ENCODE measurements around the gene ARPP21. TPM values are rescaled to one million over a fixed set of nuclear protein-coding genes. Genes with fewer than 3 reads are reported as not detected.
"Not testable (repeated sequence)": the region's sequence is repeated elsewhere in the genome, so short reads cannot be mapped to it uniquely, and the experiment has no call there.

ARPP21 gene
- polyA plus RNA-seq (2013, experiment 1 of 2; ENCODE audit: insufficient read length): 0.59 TPM
- 7.2 TPM for polyA plus RNA-seq (2013, experiment 2 of 2; ENCODE audit: insufficient read length)

DNA sequence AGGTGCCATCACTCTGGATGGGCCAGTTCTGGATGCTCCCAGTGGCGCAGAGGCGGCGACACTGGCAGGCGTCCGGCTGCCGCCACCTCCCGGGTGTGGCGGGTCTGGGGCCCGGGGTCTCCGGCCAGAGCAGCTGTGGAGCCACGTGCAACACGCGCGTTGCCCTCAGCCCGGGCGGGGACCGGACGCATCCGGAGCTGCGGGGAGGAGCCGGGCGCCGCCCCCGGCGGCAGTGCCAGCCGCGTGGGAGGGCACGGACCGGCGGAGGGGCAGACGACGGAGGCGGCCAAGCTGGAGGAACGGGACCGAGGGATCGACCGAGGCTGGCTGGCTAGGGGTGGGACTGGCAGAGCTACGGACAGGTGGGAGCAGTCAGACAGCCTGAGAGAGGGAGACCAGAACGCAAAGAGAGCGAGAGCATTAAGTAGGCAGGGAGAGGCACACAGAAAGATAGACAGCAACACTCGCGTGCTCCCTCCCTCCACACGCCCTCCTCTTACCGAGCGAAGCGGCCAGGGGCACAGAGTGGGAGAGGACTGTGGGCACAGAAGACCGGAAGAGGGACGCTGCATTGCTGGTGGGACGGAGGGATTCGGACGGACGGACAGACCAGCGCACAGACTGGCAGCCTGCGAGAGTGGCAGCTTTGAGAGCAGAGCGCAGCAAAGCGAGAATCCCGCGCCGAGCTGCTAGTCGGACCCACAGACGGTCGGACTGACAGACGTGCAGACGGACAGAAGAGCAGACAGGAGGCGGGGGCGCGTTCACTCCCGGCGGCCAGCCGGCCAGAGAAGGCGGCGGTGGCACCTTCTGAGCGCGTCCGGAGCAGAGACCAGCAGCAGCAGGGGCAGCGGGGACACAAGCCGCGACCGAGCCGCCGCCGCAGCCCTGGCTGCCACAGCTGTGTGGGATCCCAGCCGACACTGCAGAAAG is at the start of gene ARPP21:
TSS of gene ARPP21 (plus strand) at position 272 of the 933 bp plus-strand sequence. CDS start 42,227 bp downstream, outside the sequence.
- no peak for DNase-seq

DNA sequence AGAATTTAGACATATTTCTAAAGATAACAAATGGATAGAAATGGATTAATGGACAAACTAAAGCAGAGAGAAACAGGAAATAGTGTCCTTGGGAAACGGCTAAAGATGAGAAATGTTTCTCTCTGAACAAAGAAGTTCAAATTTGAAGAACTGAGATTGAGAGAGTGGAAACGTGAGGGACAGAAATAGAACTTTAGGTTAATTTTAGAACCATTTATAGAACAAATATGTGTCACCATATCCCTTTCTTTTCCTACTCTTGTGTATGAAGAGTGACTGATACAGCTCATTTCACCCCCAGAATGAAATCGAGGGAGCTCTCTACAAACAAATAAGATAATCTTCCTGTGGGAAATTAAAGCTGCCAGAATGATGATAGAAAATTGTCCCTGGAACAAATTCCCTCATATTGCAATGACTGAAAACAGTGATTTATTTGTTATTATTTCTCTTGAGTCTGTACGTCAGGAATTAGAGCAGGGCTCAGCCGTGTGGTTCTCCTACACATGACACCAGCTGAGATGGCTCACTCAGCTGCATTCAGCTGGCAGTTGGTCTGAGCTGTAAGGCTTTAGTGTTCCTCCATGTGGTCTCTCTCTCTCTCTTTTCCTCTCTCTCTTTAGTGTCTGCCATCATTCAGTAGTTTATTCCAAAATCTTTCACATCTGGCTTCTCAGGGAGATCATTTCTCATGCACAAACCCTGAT is 46.6 kb upstream of the ARPP21 start:
- DNase-seq: no peak

DNA sequence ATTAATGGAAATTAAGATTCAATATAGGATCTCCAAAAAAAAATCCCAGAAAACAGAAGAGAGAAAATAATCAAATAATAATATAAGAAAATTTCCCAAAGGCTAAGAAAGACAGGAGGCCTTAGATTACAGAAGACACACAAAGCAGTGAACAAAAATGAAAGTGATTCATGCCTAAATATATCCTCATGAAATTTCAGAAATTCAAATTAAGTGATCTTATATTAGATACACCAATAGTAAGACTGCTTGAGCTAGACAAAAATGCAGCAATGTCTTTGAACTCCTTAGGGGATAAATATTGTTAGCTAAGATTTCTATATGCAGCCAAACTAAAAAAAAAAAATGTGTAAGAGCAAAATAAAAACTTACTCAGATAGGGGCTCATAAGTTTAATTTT is 44.6 kb upstream of the ARPP21 start:
- DNase-seq: no peak

DNA sequence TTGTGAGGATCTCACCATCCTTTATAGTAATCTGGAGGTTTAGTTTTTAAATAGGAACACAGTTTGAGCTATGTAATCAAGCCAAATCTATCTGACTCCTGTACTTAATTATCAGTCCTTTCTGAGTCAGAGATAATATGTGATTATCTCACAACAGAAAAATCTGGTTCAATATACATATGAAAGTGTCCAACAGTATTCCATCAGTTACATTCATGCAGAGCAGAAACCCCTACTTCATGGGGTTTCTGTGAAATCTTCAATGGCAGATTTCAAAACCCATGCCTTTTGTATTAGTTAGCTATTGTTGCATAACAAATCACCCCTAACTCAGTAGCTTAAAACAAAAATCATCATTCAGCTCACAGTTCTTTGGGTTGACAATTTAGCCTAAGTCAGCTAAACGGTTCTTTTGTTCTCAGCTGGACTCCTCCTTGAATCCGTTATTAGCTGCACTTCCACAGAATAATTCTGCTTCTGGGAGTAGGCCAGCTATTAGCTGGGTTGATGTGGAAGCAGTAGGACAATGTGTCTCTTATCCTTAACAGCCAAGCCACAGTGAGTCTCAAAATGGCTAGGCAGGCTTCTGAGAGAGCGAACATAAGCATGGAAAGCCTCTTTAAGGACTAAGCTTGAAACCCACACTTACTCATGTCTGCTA is 42.9 kb upstream of the ARPP21 start:
- no peak for DNase-seq

DNA sequence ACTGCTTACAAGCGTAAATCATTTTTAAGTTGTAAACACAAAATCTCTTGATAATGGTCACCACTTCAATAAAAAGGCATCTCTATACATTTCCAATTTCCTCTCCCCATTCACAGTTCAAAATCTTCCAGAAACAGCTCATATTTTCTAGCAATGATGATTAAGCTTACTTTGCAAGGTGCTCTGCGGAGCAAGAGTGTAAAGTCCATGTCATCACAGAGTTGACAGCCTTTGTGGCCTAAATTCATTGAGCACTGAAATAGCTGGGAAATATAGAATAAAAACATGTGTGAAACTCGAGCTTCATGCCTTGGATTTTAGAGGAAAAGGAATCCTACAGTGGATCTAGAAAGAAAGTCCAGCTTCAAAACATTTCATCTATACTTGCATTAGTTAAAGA is 41.8 kb upstream of the ARPP21 start:
- DNase-seq: no peak

DNA sequence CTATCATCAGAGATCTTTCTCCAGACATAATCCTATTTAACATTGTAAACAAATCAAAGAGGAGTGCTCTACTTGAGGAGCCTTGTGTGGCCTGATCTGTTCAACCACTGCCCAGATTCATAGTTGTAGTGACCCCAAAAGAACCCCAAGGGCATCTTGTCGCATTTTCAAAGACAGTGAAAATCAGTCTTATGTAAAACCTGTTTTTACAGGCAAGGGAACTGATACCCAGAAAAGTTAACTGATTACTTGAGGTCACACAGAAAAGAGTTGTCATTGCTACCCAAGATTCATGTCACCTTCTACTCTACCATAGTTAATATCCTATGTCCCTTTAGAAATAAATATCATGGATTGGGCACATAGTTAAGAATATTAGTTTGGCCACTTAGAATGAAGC is 40.5 kb upstream of the ARPP21 start:
- no peak for DNase-seq

DNA sequence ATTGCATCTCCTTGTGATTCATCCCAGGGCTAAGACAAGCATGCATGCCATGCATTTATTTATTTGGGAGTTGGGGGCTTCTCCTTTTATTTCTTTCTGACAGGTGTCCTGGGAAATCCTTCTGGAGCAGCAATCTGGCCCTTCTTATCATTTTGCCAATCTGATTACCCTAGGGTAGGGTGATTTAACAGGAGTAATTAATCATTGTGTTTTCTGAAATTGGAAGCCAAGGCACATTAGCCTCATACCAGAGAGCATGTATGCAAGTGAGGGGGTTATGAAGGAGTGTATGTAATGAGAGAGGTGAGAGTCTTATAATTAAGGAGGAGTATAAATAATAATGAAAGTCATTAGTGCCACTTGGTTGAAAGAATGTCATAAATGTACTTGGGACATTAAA is 37.4 kb upstream of the ARPP21 start:
- no peak for DNase-seq

DNA sequence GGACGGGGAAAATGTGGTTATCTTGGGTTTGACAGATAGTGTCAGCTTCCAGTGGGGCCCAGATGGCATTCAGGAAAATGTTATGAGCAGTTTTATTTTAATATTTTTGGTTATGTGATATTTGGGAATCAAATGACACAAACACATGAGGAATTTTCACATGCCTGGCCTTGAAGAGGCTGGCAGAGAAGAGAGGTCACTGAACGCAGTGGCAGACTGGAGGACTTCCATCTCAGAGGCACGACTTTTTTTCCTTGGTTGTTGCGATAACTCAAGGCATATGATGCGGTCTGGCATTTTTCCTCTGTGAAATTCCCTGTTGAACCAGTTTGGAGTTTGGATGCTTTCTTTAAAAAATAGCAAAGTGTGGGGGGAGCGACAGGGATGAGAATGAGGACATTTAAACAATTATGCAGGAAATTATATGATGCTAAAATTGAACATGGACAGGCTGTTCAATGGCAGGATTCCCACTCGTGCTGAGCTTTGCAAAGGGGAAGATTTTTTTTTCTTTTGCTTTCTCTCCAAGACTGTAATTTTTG is 36.9 kb upstream of the ARPP21 start:
- DNase-seq: peak; percentile 0

DNA sequence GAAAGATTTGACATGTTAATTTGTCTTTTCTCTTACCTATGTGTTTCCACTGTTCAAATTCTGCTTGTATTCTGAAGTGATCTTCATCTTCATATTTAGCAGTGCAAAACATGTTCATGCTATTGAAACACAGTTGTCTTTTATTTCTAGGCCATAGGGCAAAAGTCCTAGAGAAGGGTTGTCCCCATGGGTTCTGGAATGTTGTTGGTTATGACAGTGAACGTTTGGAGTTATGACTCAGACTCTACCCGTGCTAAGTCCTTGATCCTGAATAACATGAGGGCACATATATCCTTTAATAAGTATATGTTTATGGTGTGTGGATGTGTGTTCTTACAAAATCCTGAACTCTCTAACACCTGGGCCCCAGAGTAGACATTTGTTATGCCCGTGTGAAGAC is 23.0 kb upstream of the ARPP21 start:
- DNase-seq: no peak

DNA sequence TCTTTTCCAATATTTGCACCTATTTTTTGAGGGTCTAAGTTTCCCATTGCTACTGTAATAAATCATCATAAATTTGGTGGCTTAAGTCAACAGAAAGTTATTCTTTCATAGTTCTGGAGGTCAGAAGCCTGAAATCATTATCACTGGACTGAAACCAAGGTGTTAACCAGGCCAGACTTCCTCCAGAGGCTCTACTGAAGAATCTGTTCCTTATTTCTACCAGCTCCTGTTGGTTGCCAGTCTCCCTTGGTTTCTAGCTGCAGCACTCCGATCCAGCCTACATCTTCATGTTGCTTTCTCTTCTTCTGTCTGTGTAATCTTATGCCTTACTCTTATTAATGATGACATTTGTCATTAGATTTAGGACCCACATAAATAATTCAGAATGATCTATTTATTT is 22.0 kb upstream of the ARPP21 start:
- no peak for DNase-seq

DNA sequence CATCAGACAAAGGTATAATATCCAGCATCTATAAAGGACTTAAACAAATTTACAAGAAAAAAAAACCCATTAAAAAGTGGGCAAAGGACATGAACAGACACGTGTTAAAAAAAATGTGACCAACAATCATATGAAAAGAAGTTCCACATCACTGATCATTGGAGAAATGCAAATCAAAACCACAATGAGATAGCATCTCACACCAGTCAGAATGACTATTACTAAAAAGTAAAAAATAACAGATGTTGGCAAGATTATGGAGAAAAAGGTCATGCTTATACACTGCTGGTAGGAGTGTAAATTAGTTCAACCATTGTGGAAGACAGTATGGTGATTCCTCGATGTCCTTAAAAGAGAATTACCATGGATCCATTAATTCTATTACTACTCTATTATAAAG is 19.1 kb upstream of the ARPP21 start:
- not testable (repeated sequence) for DNase-seq

DNA sequence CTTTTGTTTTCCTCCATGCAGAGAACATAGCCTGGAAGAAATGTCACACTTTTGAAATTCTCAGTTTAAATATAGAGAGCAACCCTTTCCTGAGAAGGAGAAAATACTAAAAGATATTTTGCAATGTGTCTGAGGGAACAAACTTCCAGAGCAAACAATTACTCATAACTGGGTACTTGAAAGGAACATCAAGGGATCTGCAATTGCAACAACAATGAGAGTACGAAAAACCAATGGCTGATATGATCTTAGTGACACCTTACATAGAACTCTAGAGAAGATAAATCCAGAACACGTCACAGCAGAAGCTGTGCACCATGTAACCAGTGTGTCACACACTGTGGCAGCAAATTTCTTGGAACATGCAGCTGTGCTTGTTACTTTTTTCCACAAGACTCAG is 14.6 kb upstream of the ARPP21 start:
- no peak for DNase-seq

DNA sequence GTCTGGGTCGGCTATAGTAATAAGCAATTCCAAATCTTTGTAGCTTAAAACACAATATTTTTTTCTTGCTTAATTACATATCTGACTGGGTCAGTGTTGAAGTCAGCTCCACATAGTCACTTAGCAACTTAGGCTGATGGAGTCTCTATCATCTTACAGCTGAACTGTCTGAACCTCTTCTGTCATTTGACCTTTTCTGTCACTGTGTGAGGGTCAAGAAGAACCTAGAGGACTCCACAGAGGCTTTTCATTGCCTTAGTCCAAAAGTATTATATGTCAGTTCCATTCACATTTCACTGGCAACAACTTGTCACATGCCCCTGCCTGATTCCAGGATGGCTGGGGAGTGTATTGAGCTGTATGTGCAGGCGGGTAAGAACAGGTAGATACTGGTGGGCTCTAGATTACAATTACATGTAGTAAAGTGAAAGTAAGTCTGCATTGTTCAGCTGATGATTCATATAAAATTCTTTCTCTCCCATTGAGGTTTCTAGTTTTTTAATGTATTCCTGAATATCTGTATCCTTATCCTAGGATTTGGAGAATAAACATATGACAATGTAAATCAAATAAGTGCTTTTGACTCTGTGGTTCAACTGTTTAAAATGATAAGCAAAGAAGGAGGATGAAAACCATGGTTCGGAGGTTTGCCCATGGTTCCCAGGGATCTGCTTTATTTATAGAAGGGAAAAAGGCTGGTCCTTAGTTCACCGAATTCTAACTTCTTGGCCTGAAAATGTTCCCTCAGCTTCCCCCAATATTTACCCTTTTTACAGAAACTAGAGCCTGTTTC is 5.8 kb upstream of the ARPP21 start:
- DNase-seq: no peak

DNA sequence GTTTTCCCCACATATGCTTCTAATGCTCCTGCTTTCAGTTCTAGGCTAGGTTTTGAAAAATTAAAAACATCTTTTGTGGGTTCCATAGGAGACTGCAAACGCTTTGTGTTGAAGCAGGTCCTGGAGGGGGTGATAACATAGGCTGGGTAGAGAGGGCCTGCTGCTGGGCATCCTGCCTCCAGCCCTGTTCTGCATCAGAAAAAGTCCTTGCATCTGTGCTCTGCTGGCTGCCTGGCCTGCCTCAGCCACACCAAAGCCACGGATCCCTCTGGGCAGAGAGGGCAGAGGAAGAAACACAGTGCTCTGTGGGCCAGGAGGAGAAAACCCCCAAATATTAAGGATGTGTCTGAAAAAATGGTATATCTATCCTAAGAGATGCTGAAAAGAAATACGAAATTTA is 3.9 kb upstream of the ARPP21 start:
- DNase-seq: no peak

DNA sequence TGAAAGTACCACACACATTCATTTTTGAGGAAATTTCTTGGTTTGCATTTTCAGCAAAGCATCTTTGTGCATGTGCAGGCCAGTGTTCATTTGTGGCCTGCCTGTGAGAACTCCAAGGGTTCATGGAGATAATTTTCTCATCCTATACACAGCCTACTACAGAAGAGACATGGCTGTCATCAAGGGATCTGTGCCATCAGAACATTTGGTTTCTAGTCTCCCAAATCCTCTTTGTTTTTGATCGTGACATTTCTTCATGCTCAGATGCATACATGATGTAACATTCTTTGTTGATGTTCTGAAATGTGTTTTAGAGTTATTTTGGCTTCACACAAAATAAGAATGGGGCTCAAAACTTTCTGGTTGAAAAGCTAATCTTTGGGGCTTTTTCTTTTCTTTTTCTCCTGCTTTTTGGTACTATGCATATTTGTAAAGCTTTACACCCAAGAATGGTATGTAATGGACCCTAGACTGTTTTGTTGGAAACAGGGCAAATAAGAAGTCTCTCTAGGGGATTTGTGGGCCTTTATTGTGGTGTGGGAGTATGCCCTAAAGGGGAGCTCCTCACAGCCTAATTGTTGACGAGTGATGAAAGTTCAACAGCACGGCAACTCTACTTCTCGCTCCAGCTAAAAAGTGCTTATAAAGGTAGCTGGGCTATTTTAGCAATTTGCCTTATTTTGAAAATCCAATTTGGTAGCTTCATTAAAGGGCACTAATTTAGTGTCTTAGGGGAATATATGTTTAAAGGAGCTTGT is 3.2 kb upstream of the ARPP21 start:
- no peak for DNase-seq

DNA sequence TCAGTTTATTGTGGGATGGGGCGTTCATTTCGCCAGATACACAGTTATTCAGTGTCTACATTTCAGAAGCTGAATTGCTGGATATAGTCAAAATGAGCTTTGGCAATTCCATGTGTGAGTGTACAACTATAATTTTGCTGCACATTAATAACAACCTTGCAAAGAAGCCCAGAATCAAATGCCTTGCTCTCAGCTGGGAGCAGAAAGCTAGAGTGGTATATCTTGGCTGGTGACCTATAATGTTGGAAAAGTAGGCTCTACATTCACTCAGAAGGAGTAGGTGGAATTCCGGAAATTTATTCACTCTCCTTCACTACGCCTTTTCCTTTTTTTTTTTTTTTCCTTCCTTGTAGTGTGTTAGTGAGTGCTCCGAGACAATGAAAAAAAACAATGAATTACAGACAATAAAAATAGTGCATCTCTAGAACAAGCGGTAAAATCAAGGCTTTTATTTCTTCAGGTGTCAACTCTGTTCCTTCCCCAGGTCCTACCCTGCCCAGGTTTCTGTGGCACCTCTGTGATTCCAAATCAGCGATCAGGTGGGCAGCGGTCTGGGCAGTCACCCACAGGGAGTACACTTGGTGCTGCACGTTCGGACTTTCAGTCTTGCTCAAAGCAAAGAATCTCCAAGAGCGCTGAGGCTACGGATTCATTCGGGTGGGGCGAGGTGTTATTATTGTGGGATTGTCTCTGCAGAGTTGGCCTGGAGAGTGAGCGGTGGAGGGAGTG is 910 bp upstream of the ARPP21 start:
- DNase-seq: no peak

DNA sequence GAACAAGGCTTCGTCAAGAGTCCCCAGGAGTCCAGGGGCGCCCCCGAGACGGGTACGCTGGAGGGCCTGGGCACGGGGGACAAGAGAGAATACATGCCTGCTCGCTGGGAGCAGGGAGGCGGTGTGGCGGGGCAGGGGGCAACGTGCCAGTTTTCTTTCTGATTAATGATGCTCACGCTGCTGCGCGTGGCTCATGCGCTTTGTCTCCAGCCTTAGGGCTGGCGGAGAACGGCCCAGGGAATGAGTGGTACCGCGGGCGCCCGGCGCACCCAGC is 408 bp upstream of the ARPP21 start:
- DNase-seq: no peak

DNA sequence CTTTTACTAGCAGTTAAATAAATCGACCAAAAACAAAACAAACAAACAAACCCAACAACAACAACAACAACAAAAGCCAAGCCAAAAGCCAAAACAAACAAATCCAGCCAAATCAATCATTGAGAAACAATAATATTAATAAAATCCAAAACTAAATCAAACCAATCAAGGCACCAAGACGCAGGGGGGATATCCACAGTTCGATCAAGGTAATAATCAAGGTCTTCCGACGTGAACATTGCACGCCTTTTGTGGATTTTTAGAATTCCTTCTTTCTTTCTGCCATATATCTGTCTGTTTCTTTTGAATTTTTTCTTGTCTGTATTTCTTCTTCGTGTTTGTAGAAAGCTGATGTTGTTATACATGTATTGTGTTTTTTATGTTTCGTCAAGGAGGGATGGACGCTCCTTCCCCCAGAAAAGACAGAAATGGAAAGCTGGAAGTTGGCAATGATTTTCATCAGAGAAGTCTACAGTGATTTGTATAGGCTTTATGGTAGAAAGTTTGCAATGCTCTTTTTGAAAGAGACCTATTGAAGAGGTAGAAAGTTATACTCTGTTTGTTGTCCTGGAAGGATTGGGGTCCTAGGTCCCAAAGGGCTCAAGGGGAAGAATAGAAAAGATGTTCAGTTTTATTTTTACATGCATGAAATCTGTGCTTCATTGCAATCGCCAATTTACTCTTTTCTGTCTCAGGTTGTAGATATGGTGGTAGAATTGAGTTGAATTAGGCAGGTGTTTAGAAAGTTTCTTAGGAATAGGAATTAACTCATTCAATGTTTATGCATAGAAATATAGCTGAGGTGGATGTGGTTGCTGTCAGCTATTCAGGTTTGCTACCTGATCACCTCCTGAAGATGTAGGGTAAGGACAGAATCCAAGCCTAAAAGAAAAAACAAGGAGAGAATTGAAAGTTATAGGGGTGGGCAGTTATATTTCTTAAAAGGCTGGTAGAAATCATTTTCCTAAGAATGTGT is 1.2 kb downstream of the ARPP21 start:
- no peak for DNase-seq

DNA sequence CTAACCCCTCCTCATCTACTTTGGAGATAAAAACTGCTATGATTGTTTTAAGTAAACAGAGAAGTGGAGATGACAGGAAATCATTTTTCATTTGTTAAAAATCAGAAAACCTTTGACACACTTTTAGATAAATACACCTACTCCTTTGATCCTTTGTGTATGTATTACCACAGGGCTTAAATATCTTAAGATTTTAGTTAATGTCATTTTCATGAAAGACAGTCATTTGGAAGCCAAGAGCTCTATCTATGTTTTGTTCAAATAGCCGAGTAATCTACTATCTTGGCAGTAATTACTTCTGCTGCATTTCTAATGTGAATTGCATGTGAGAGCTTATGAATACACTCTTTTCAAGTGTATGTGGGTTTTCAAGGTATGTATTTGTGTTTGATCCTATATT is 2.0 kb downstream of the ARPP21 start:
- no peak for DNase-seq

All from fibroblast of skin of scalp (primary cell).